ENCODE data around the gene ZNF654. TPM values are rescaled to one million over a fixed set of nuclear protein-coding genes. Genes with fewer than 3 reads are reported as not detected.

ZNF654 gene
- total RNA-seq (2013): 8.5 TPM
- polyA plus RNA-seq (1 to 10 TPM; 3.0 to 7.2 (median 4.8) TPM), polyA minus RNA-seq (3.0 and 4.4 TPM in 2 replicates), total RNA-seq (30.6 to 120 (median 64.2) reads per million in 11 experiments)

DNA sequence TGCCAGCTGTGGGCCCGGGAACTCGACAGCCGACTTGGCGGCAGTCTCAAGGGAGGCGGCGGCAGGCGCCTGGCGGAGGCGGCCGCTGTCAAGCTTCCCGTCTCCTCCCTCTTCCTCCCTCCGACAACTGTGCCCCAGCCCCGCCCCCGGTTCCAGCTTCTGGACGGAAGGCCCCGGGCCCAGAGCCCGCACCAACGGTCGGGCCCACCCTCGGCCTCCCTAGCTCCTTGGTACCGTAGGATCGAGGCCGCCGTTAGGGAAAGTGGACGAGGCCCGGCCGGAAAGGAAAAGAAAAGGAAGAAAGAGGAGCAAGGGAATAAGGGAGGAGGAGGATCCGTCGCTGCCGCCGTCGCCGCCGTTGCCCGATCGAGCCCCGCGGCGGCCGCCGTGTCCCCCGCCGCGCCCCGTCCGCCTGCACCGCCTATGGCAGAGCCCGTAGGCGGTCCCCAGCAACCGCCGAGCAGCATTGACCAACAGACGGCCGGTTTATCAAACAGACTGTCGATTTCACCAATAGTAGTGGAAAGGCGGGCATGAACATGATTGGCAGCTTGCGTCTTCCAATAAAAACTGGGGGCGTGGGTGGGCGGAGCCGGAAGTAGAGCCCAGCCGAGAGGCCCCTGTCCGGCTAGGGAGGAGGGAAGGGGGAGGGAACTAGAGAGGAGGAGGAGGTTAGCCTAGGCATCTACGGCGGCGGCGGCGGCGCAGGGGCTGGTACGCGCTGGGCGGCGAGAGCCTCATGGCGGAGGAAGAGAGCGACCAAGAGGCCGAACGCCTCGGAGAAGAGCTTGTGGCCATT is at the start of gene ZNF654, which contains the start of gene CGGBP1:
Gene ZNF654 (plus strand): TSS at position 675 of the 799 bp plus-strand sequence. CDS start 65 bp downstream, at position 740.
Gene CGGBP1 (minus strand): TSS at position 425 of the 799 bp plus-strand sequence. CDS start 3,029 bp downstream, outside the sequence.
- Histone ChIP-seq H3K9me3 (replicated peaks in 1 of 2; ENCODE audit: control insufficient read depth in 1 of 2, insufficient read depth in 1 of 2, low read length in 2 of 2) (no peaks in the 10 kb centered on the region), H4K20me1 (ENCODE audit: insufficient read depth, low read length) (peaks cover 55% of the 10 kb centered on the region), H3K27ac (ENCODE audit: low read depth in 1 of 2, low read length in 2 of 2) (peak within 1 kb of the TSS; percentile 89 to 96), H2AFZ (ENCODE audit: insufficient read depth, low read depth, low read length, poor library complexity, severe bottlenecking) (peak within 1 kb of the TSS; percentile 89), H3K4me2 (replicated peaks; ENCODE audit: extremely low read depth, low read length, poor library complexity, severe bottlenecking) (peak within 1 kb of the TSS; percentile 87), H3K27me3 (ENCODE audit: control insufficient read depth in 2 of 2, insufficient read depth in 2 of 2, low read length in 2 of 2) (no peaks in the 10 kb centered on the region), H3K4me3 (replicated peaks in 1 of 3; ENCODE audit: low read depth in 2 of 3, low read length in 3 of 3) (peak within 1 kb of the TSS; percentile 78 to 96 (median 93)), H3K9ac (ENCODE audit: insufficient read depth, low read length, poor library complexity, severe bottlenecking) (peak within 1 kb of the TSS; percentile 87), H3K79me2 (ENCODE audit: insufficient read depth, low read length) (peaks cover 89% of the 10 kb centered on the region), H3K4me1 (ENCODE audit: control insufficient read depth in 1 of 2, insufficient read depth in 2 of 2, low read length in 2 of 2) (peaks cover 25 to 45% of the 10 kb centered on the region in 2 donors), H3K36me3 (replicated peaks in 1 of 2; ENCODE audit: control insufficient read depth in 1 of 2, insufficient read depth in 2 of 2, low read length in 2 of 2) (peaks cover 25 to 30% of the 10 kb centered on the region in 2 donors)
- DNase-seq: peak; percentile 98 to 99 (median 99)
- WGBS (ENCODE audit: insufficient coverage): under 1% methylated on average over 74 of the region's 76 CpGs
- H3K27ac Mint-ChIP-seq: peak within 1 kb of the TSS; percentile 96 to 99 (median 98)
- no peaks in the 10 kb centered on the region for H3K27me3 Mint-ChIP-seq (ENCODE audit: low read depth in 3 of 3)
- TF ChIP-seq, protein P1, sequence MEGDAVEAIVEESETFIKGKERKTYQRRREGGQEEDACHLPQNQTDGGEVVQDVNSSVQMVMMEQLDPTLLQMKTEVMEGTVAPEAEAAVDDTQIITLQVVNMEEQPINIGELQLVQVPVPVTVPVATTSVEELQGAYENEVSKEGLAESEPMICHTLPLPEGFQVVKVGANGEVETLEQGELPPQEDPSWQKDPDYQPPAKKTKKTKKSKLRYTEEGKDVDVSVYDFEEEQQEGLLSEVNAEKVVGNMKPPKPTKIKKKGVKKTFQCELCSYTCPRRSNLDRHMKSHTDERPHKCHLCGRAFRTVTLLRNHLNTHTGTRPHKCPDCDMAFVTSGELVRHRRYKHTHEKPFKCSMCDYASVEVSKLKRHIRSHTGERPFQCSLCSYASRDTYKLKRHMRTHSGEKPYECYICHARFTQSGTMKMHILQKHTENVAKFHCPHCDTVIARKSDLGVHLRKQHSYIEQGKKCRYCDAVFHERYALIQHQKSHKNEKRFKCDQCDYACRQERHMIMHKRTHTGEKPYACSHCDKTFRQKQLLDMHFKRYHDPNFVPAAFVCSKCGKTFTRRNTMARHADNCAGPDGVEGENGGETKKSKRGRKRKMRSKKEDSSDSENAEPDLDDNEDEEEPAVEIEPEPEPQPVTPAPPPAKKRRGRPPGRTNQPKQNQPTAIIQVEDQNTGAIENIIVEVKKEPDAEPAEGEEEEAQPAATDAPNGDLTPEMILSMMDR (IDR thresholded peaks at IDR 0.05): no peak
- peak within 1 kb of the TSS; percentile 98 to 99 for H3K4me3 Mint-ChIP-seq
- H3K36me3 Mint-ChIP-seq: peaks cover 24 to 27% of the 10 kb centered on the region in 2 donors
- intact Hi-C loops (cut with micrococcal nuclease): loop anchor here (5.0 kb wide), 3 partner anchors 89 to 276 kb away; partner anchors contain the start of gene C3orf38 (in 1 of the 2)
- H3K4me1 Mint-ChIP-seq: peaks cover 39% of the 10 kb centered on the region
- peaks cover 0 to 2% (median 0%) of the 10 kb centered on the region in 7 donors for H3K9me3 Mint-ChIP-seq

DNA sequence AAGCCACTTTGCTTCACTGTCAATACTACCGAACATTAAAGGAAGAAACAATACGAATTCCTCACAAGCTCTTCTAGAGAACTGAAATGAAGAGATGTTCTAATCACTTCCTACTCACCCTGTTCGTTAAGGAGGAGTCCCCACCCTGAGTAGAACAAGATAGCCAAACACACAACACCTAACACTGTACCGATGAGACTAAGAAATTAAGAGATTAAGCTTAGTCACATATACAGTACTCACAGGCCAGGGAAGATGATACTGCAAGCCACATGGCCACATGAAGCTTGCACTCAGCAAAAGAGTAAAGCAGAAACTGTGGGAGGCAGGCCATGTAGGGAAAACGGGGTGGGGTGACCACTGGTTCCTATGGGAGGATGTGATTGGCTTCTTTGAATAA is 48.2 kb upstream of the ZNF654 start:
- Histone ChIP-seq H3K79me2 (ENCODE audit: insufficient read depth, low read length) (no peaks in the 10 kb centered on the region), H3K4me2 (replicated peaks; ENCODE audit: extremely low read depth, low read length, poor library complexity, severe bottlenecking) (no peak overlapping the region), H3K27me3 (ENCODE audit: control insufficient read depth in 2 of 2, insufficient read depth in 2 of 2, low read length in 2 of 2) (no peaks in the 10 kb centered on the region), H3K27ac (ENCODE audit: low read depth in 1 of 2, low read length in 2 of 2) (no peak overlapping the region), H3K9ac (ENCODE audit: insufficient read depth, low read length, poor library complexity, severe bottlenecking) (no peak overlapping the region), H2AFZ (ENCODE audit: insufficient read depth, low read depth, low read length, poor library complexity, severe bottlenecking) (no peak overlapping the region), H3K4me3 (replicated peaks in 1 of 3; ENCODE audit: low read depth in 2 of 3, low read length in 3 of 3) (no peak overlapping the region), H3K36me3 (replicated peaks in 1 of 2; ENCODE audit: control insufficient read depth in 1 of 2, insufficient read depth in 2 of 2, low read length in 2 of 2) (no peaks in the 10 kb centered on the region), H4K20me1 (ENCODE audit: insufficient read depth, low read length) (no peaks in the 10 kb centered on the region), H3K9me3 (replicated peaks in 1 of 2; ENCODE audit: control insufficient read depth in 1 of 2, insufficient read depth in 1 of 2, low read length in 2 of 2) (no peaks in the 10 kb centered on the region), H3K4me1 (ENCODE audit: control insufficient read depth in 1 of 2, insufficient read depth in 2 of 2, low read length in 2 of 2) (no peaks in the 10 kb centered on the region)
- DNase-seq: no peak
- H3K9me3 Mint-ChIP-seq: peaks cover 0 to 3% (median 0%) of the 10 kb centered on the region in 7 donors
- H3K27ac Mint-ChIP-seq: no peak overlapping the region
- H3K4me3 Mint-ChIP-seq: no peak overlapping the region
- intact Hi-C loops (cut with micrococcal nuclease): no loop called here
- WGBS (ENCODE audit: insufficient coverage): 83% methylated on average over 1 of the region's 5 CpGs
- H3K4me1 Mint-ChIP-seq: peaks cover 2% of the 10 kb centered on the region
- no peaks in the 10 kb centered on the region for H3K27me3 Mint-ChIP-seq (ENCODE audit: low read depth in 3 of 3)
- TF ChIP-seq, protein P1 (IDR thresholded peaks at IDR 0.05): no peak
- H3K36me3 Mint-ChIP-seq: no peaks in the 10 kb centered on the region
